HG03108 (cell line): ENCODE measurements around the gene SHB.

Experiments
- ATAC-seq: cut with Tn5 transposase; IDR thresholded peaks from one replicate; pipeline ENCODE4 v1.9.1; 2021; ENCODE audit warnings: moderate library complexity; ENCODE audit not compliant: unreplicated experiment

Gene SHB

GRCh38 chr9:37873955-37874354 is 195.1 kb downstream of the SHB start:
- ATAC-seq = no peak

- no peak for ATAC-seq
These were observed 198.2 kb downstream of the SHB start for GRCh38 chr9:37870799-37871176.

- no peak for ATAC-seq
These were observed 198.8 kb downstream of the SHB start for GRCh38 chr9:37870081-37870798.
